ENCODE data around the gene ABTB1. TPM values are rescaled to one million over a fixed set of nuclear protein-coding genes. Genes with fewer than 3 reads are reported as not detected.

ABTB1 gene
- total RNA-seq, 1 donor from 2014 or later, result 7.2 TPM

DNA sequence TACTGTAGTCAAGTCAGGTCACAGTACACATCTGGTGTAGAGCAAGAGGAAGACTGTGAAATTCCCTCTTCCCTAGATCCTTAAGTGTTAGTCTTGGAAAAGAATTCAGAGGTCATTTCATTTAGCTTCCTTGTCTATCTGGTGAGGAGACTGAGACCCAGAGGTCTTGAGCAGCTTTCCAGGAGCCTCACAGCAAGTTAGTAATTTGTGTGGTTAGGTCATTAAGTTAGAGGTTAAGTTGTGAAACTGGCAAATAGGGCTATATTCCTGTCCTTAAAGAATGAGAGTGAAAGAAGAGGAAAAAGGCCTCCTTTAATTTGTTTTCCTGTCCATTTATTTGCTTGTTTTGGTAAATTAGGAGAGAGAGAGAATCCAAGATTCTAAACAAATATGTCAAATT is 34.8 kb upstream of the ABTB1 start:
- H3K9me3 Mint-ChIP-seq, result no peaks in the 10 kb centered on the region
- H3K4me3 Mint-ChIP-seq, result no peak overlapping the region
- H3K27me3 Mint-ChIP-seq (ENCODE audit: low read depth), result no peaks in the 10 kb centered on the region
- H3K36me3 Mint-ChIP-seq (ENCODE audit: low read depth), result peaks cover 2% of the 10 kb centered on the region
- H3K27ac Mint-ChIP-seq (ENCODE audit: unreplicated experiment), result no peak overlapping the region
- DNase-seq (ENCODE audit: low read depth, low spot score), result no peak
- peaks cover 28% of the 10 kb centered on the region for H3K4me1 Mint-ChIP-seq
- TF ChIP-seq, protein P1, sequence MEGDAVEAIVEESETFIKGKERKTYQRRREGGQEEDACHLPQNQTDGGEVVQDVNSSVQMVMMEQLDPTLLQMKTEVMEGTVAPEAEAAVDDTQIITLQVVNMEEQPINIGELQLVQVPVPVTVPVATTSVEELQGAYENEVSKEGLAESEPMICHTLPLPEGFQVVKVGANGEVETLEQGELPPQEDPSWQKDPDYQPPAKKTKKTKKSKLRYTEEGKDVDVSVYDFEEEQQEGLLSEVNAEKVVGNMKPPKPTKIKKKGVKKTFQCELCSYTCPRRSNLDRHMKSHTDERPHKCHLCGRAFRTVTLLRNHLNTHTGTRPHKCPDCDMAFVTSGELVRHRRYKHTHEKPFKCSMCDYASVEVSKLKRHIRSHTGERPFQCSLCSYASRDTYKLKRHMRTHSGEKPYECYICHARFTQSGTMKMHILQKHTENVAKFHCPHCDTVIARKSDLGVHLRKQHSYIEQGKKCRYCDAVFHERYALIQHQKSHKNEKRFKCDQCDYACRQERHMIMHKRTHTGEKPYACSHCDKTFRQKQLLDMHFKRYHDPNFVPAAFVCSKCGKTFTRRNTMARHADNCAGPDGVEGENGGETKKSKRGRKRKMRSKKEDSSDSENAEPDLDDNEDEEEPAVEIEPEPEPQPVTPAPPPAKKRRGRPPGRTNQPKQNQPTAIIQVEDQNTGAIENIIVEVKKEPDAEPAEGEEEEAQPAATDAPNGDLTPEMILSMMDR (conservative IDR thresholded peaks at IDR 0.05), result no peak

DNA sequence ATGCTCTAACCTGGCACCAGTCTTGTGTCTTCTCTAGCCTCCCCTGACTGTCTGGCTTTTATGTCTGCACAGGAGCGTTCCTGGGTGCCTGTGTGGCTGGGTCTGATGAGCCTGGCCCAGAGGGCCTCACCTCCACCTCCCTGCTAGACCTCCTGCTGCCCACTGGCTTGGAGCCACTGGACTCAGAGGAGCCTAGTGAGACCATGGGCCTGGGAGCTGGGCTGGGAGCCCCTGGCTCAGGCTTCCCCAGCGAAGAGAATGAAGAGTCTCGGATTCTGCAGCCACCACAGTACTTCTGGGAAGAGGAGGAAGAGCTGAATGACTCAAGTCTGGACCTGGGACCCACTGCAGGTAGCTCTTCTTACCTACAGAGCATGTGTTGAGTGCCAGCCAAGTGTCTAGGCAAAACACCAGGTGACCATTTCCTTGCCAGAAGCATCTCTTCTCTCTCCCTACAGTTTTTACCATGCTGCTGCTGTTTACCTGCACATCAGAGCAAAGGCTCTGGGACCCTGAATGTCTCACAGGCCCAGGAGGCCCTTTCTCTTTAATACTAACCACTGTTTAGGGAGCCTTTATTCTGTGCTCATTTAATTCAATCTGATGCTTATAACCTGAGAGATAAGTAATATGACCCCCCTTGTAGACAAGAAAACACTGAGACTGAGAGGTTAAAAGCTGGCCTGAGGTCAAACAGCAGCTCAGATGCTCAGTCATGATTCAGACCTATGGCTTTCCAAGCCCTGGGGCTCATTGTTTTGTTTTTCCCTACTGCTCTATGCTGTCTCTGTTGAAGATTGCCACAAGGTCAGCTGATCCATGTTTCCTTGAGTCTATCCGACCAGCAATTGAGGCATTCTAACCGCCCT is 33.3 kb upstream of the ABTB1 start:
- Mint-ChIP-seq H3K4me1 (peaks cover 28% of the 10 kb centered on the region), H3K4me3 (no peak overlapping the region), H3K9me3 (no peaks in the 10 kb centered on the region), H3K36me3 (ENCODE audit: low read depth) (peaks cover 2% of the 10 kb centered on the region), H3K27ac (ENCODE audit: unreplicated experiment) (no peak overlapping the region), H3K27me3 (ENCODE audit: low read depth) (no peaks in the 10 kb centered on the region)
- TF ChIP-seq, protein P1 (conservative IDR thresholded peaks at IDR 0.05), result no peak
- no peak for DNase-seq (ENCODE audit: low read depth, low spot score)

DNA sequence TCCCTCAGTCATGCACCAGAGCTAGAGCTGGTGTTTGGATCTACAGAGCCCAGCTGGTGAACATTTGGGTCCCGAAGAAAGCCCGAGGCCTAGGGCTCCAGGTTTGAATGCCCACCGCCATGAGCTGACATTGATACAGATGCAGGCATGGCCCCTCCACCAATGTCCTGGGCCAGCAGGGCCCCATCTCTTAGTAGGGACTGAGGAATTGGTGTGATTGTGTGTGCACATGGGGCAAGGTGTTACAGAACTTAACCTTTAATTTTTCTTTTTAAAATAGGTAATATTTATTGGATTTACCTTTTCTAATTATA is 32.8 kb upstream of the ABTB1 start:
- Mint-ChIP-seq H3K4me3 (no peak overlapping the region), H3K4me1 (peaks cover 28% of the 10 kb centered on the region), H3K27ac (ENCODE audit: unreplicated experiment) (no peak overlapping the region), H3K27me3 (ENCODE audit: low read depth) (no peaks in the 10 kb centered on the region), H3K36me3 (ENCODE audit: low read depth) (peaks cover 2% of the 10 kb centered on the region), H3K9me3 (no peaks in the 10 kb centered on the region)
- no peak for DNase-seq (ENCODE audit: low read depth, low spot score)
- TF ChIP-seq, protein P1 (conservative IDR thresholded peaks at IDR 0.05), result no peak

DNA sequence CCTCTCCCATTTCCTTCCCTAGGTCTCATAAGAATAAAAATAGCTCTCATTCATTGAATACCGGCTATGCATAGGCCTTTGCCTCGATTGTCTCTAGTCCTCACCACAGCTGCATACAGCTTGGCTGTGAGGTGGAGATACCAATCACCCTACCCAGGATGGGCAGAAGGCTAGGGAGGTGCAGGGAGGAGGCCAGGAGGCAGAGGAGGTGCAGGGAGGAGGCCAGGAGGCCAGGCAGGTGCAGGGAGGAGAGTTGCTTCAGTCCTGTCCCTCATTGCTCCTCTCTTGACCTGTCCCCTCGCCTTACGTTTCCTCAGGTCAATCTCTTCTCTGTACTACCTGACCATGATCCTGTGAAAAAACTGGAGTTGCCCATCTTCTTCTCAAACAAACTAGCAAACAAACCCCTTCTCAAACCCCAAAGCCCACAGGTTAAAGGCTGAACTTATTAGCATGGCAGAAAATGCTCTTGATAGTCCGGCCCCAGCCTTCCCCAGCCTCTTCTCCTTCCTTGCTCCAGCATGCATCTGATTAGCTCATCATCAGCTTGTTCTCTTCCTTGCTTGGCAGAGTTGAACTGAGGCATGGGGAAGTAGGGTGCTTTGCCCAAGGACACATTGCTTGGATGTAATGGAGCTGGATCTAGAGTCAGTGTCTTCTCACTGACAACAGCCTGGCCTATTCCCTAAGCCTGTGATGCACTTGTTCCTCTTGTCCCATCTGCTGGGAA is 27.9 kb upstream of the ABTB1 start:
- H3K9me3 Mint-ChIP-seq, result no peaks in the 10 kb centered on the region
- H3K4me3 Mint-ChIP-seq, result no peak overlapping the region
- no peak for DNase-seq (ENCODE audit: low read depth, low spot score)
- H3K36me3 Mint-ChIP-seq (ENCODE audit: low read depth), result peaks cover 2% of the 10 kb centered on the region
- no peaks in the 10 kb centered on the region for H3K27me3 Mint-ChIP-seq (ENCODE audit: low read depth)
- H3K4me1 Mint-ChIP-seq, result peaks cover 3% of the 10 kb centered on the region
- TF ChIP-seq, protein P1 (conservative IDR thresholded peaks at IDR 0.05), result no peak
- H3K27ac Mint-ChIP-seq (ENCODE audit: unreplicated experiment), result peak overlapping the region; percentile 57

DNA sequence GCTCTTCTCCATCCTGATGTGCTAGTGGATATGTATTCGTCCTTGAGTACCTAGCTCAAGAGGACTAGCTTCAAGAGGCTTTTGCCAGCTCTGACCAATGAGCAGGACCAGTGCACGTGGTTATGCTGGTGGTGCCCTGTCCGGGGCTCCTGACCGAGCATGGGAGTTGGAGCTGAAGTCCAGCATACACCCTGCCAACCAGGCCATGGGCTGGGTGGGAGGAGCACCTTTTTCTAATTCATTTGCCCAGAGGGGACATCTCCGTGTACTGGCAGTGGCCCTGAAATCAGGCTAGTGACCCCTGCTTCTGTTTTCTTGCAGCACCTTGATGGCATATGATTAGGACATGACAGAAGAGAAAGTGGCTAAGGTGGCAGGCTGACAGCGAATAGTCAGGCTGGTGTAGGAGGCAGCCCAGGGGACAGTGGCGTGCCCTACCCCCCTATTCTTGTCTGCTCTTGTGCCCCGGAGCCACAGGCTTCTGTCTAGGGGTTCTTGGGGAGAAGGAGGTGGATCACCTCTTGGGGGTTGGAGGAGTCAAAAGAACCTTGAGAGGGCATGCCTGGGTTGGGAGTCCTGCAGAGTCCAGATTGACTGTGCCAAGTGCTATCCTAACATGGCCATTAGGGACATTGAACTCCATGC is 27.3 kb upstream of the ABTB1 start:
- no peak for DNase-seq (ENCODE audit: low read depth, low spot score)
- no peak overlapping the region for H3K27ac Mint-ChIP-seq (ENCODE audit: unreplicated experiment)
- H3K36me3 Mint-ChIP-seq (ENCODE audit: low read depth), result peaks cover 2% of the 10 kb centered on the region
- H3K4me1 Mint-ChIP-seq, result no peaks in the 10 kb centered on the region
- TF ChIP-seq, protein P1 (conservative IDR thresholded peaks at IDR 0.05), result no peak
- no peaks in the 10 kb centered on the region for H3K27me3 Mint-ChIP-seq (ENCODE audit: low read depth)
- no peak overlapping the region for H3K4me3 Mint-ChIP-seq
- no peaks in the 10 kb centered on the region for H3K9me3 Mint-ChIP-seq
